HCT116 (cell line): ENCODE data around the gene XYLT1. TPM values are rescaled to one million over a fixed set of nuclear protein-coding genes. Genes with fewer than 3 reads are reported as not detected.

Experiments used
- ATAC-seq: fragments of 200-7000 bp; cut with Tn5 transposase; 2 replicates; pipeline ENCODE4 v1.9.1; 2020; ENCODE audit warnings: mild to moderate bottlenecking, moderate library complexity
- BruUV-seq: library from RNA; stranded (reverse); fragments of 400-500 nt; replicated peaks from 2 replicates; lab custom pipeline; 2021; lab: Mats Ljungman, UMichigan
- CTCF ChIA-PET: fragments of 300-600 bp; sonication (Branson Sonifier 250); formaldehyde crosslinking; loops from one replicate; lab custom pipeline; 2021; ENCODE audit warnings: antibody characterized with exemption; lab: Charles Lee
- POLR2A ChIA-PET: fragments of 300-600, 350-600 bp; sonication (Branson Sonifier 250); formaldehyde crosslinking; loops from one replicate; lab custom pipeline; 2021; ENCODE audit warnings: antibody characterized with exemption; lab: Charles Lee
- RAD21 ChIA-PET, 2 experiments: fragments of 300-600 bp; sonication (Branson Sonifier 250); formaldehyde crosslinking; loops; one replicate each; lab custom pipeline; 2023; ENCODE audit warnings: low total read pairs in 2 of 2; ENCODE audit not compliant: uncharacterized antibody in 2 of 2, unreplicated experiment in 2 of 2, low non-redundant PET in 1 of 2; lab: Charles Lee
- DNase-seq: peaks from one replicate; pipeline ENCODE4 v3.0.0-alpha.2; 2010; ENCODE audit warnings: low read depth, low spot score
- H2AFZ ChIP-seq: fragments of 200-600 bp; shearing (Covaris generic), sonication (generic); 2 replicates; pipeline ENCODE4 v1.6.1; 2017; ENCODE audit warnings: low read depth, mixed run types, mixed read lengths, antibody characterized with exemption, low read length; ENCODE audit not compliant: poor library complexity, severe bottlenecking
- H3K27ac ChIP-seq: 2 replicates; pipeline ENCODE4 v1.5.1; 2012; ENCODE audit warnings: low read depth, low read length
- H3K27me3 ChIP-seq: fragments of 200-600 bp; sonication (generic); 2 replicates; pipeline ENCODE4 v1.6.1; 2016; ENCODE audit warnings: mixed run types, low read length, mixed read lengths; ENCODE audit not compliant: insufficient read depth
- H3K36me3 ChIP-seq, 2 experiments: fragments of 200-500 bp in 1 of 2; fragments of 200-600 bp in 1 of 2; sonication (Bioruptor generic) in 1 of 2; sonication (generic) in 1 of 2; 2 replicates each; pipeline versions ENCODE4 v1.5.1 to v1.6.1; 2014 to 2016; ENCODE audit warnings: low read length in 2 of 2, inconsistent platforms in 1 of 2, mixed read lengths in 1 of 2, mixed run types in 1 of 2; ENCODE audit not compliant: insufficient read depth in 2 of 2, control insufficient read depth in 1 of 2
- H3K4me1 ChIP-seq, 2 experiments: fragments of 200-600 bp in 1 of 2; sonication (generic) in 1 of 2; 2 replicates each; pipeline versions ENCODE4 v1.5.1 to v1.6.1; 2012 to 2017; ENCODE audit warnings: low read length in 2 of 2, inconsistent platforms in 1 of 2, mild to moderate bottlenecking in 1 of 2, mixed read lengths in 1 of 2, mixed run types in 1 of 2, moderate library complexity in 1 of 2; ENCODE audit not compliant: insufficient read depth in 2 of 2, control insufficient read depth in 1 of 2
- H3K4me2 ChIP-seq: fragments of 200-600 bp; sonication (generic); 2 replicates; pipeline ENCODE4 v1.6.1; 2017; ENCODE audit warnings: mixed run types, low read length, mixed read lengths
- H3K4me3 ChIP-seq, 2 experiments: fragments of 200-600 bp in 1 of 2; sonication (generic) in 1 of 2; replicated peaks in 1 of 2; 2 replicates each; pipeline ENCODE4 v1.5.1; 2011 to 2016; ENCODE audit warnings: low read length in 2 of 2, control low read depth in 1 of 2, low read depth in 1 of 2, mild to moderate bottlenecking in 1 of 2, mixed read lengths in 1 of 2, mixed run types in 1 of 2
- H3K79me2 ChIP-seq: fragments of 200-600 bp; sonication (generic); 2 replicates; pipeline ENCODE4 v1.6.1; 2017; ENCODE audit warnings: mild to moderate bottlenecking, mixed run types, low read length, moderate library complexity, mixed read lengths; ENCODE audit not compliant: insufficient read depth
- H3K9ac ChIP-seq: fragments of 200-600 bp; sonication (generic); 2 replicates; pipeline ENCODE4 v1.6.1; 2016; ENCODE audit warnings: low read length, mixed read lengths
- H3K9me2 ChIP-seq: fragments of 200-600 bp; sonication (generic), shearing (Covaris generic); 2 replicates; pipeline ENCODE4 v1.6.1; 2017; ENCODE audit warnings: mixed run types, mild to moderate bottlenecking, moderate library complexity; ENCODE audit not compliant: insufficient read depth
- H3K9me3 ChIP-seq, 2 experiments: fragments of 200-500 bp in 1 of 2; fragments of 200-600 bp in 1 of 2; sonication (Bioruptor generic) in 1 of 2; sonication (generic) in 1 of 2; 2 replicates each; pipeline ENCODE4 v1.6.1; 2014 to 2017; ENCODE audit warnings: low read length in 2 of 2, mixed read lengths in 2 of 2, inconsistent platforms in 1 of 2, low read depth in 1 of 2, mild to moderate bottlenecking in 1 of 2, mixed run types in 1 of 2, moderate library complexity in 1 of 2; ENCODE audit not compliant: control insufficient read depth in 1 of 2, insufficient read depth in 1 of 2
- H4K20me1 ChIP-seq: fragments of 200-600 bp; sonication (generic), shearing (Covaris generic); 2 replicates; pipeline ENCODE4 v1.6.1; 2017; ENCODE audit warnings: mixed run types, mild to moderate bottlenecking, moderate library complexity; ENCODE audit not compliant: insufficient read depth
- ATF3 ChIP-seq: IDR thresholded peaks from 2 replicates; pipeline ENCODE4 v1.6.1; 2012
- EGR1 ChIP-seq: IDR thresholded peaks from 2 replicates; pipeline ENCODE4 v1.6.1; 2012; ENCODE audit warnings: low read depth
- FOSL1 ChIP-seq: IDR thresholded peaks from 2 replicates; pipeline ENCODE4 v1.6.1; 2012; ENCODE audit warnings: low read depth
- REST ChIP-seq: IDR thresholded peaks from 2 replicates; pipeline ENCODE4 v1.6.1; 2012; ENCODE audit warnings: low read depth
- SP1 ChIP-seq: IDR thresholded peaks from 2 replicates; pipeline ENCODE4 v1.6.1; 2012; ENCODE audit warnings: low read depth
- SRF ChIP-seq: IDR thresholded peaks from 2 replicates; pipeline ENCODE4 v1.6.1; 2012; ENCODE audit warnings: low read depth
- TCF7L2 ChIP-seq: IDR thresholded peaks from 2 replicates; pipeline ENCODE4 v1.7.0; 2011; ENCODE audit warnings: borderline replicate concordance, inconsistent platforms; ENCODE audit not compliant: insufficient read depth, insufficient read length; ENCODE audit errors: extremely low read depth
- ZBTB33 ChIP-seq: IDR thresholded peaks from 2 replicates; pipeline ENCODE4 v1.6.1; 2011; ENCODE audit warnings: mild to moderate bottlenecking, low read length, moderate library complexity; ENCODE audit not compliant: insufficient replicate concordance; ENCODE audit errors: extremely low read depth
- intact Hi-C: fragments of 100-400 bp; cut with micrococcal nuclease; formaldehyde crosslinking; loops from 2 replicates; pipeline ENCODE4 v1.10.0; 2022
- total RNA-seq: library from RNA; stranded (reverse); gene quantifications from one replicate; pipeline ENCODE4 v1.2.1, GENCODE V29; 2021; ENCODE audit not compliant: unreplicated experiment

Gene XYLT1
- total RNA-seq, 1 experiment from 2014 or later = 4.5 TPM

- no TSS peak for BruUV-seq
- Histone ChIP-seq H3K4me1 (no peaks in the 10 kb centered on the region), H3K79me2 (no peaks in the 10 kb centered on the region), H3K36me3 (no peaks in the 10 kb centered on the region), H3K9me2 (no peaks in the 10 kb centered on the region), H3K4me3 (no peak overlapping the region), H3K9ac (no peak overlapping the region), H3K27me3 (no peaks in the 10 kb centered on the region), H3K27ac (no peak overlapping the region), H3K4me2 (no peak overlapping the region), H2AFZ (no peak overlapping the region), H3K9me3 (no peaks in the 10 kb centered on the region), H4K20me1 (no peaks in the 10 kb centered on the region)
- ChIA-PET POLR2A (no interaction called here), RAD21 (no interaction called here), CTCF (no interaction called here)
- TF ChIP-seq ATF3 (no peak), TCF7L2 (no peak)
- intact Hi-C loops = no loop called here
- DNase-seq (no peak), ATAC-seq (no peak)
Observed at GRCh38 chr16:17435318-17435717, 35.4 kb downstream of the XYLT1 start.

- H3K9ac ChIP-seq = no peak overlapping the region
- no peak overlapping the region for H2AFZ ChIP-seq
- H3K9me3 ChIP-seq = no peaks in the 10 kb centered on the region
- intact Hi-C loops = no loop called here
- ChIA-PET RAD21 (no interaction called here), POLR2A (no interaction called here), CTCF (no interaction called here)
- no peaks in the 10 kb centered on the region for H3K27me3 ChIP-seq
- H4K20me1 ChIP-seq = no peaks in the 10 kb centered on the region
- H3K36me3 ChIP-seq = no peaks in the 10 kb centered on the region
- no TSS peak for BruUV-seq
- TF ChIP-seq FOSL1 = no peak
- TF ChIP-seq SRF = no peak
- TF ChIP-seq REST = no peak
- no peak for TF ChIP-seq SP1
- no peak for TF ChIP-seq EGR1
- no peak for TF ChIP-seq ZBTB33
- no peaks in the 10 kb centered on the region for H3K9me2 ChIP-seq
- no peak overlapping the region for H3K27ac ChIP-seq
- no peak overlapping the region for H3K4me3 ChIP-seq
- DNase-seq (no peak), ATAC-seq (no peak)
- H3K4me1 ChIP-seq = no peaks in the 10 kb centered on the region
- no peaks in the 10 kb centered on the region for H3K79me2 ChIP-seq
- no peak overlapping the region for H3K4me2 ChIP-seq
Observed at GRCh38 chr16:17433577-17434451, 36.9 kb downstream of the XYLT1 start.
